ENCODE results near the gene NADK2. TPM values are rescaled to one million over a fixed set of nuclear protein-coding genes. Genes with fewer than 3 reads are reported as not detected.

The NADK2 gene
- total and polyA plus RNA-seq, 9 of the 15 experiments (the other 6 are each of a cell fraction or from before 2014, with no cell fraction given), result 10.6 to 41.0 (median 24.0) TPM

DNA sequence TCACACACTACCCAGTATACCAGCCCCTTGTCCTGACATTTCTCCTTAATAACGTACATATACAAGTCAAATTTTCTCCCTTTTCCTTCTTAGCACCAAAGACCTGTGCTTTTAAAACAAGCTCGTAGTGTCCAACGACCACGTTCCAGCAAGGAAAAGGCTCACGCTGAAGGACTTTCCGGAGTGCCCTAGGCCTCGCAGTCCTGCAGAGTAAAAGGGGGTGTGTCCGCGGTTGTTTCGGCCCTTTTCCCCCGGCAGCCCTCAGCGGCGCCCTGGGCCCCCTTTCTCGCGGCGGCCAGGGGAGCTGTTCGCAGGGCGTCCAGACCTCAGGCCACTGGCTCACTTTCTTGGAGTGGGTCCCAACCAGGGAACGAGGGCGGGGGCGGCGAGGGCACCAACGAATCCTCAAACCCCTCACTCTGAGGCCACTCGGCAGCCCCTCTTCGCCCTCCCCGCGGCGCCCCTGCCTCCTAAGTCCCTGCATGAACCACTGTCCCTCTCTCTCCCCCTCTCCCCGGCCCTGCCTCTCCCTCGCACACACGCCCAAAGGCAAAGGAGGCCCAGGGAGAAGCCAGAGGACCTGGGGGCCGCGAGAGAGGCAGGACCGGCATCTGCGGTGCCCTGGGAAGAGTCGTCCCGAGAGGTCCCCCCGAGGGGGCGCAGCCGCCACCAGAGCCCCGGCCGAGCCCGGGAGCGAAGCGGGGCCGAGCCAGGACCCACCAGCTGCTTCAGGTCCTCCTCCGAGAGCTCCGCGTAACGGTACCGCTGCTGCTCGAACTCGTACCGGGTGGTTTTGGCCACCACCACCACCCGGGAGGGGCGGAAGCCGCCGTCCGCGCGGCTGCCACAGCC lies 720 bp downstream of the NADK2 start (continued):
- TF ChIP-seq E4F1 (CRISPR knock-in tag; IDR thresholded peaks at IDR 0.05; ENCODE audit: borderline replicate concordance) (no peak), FOXJ2 (tag; IDR thresholded peaks at IDR 0.05) (no peak), ARNT (IDR thresholded peaks at IDR 0.05) (no peak), BCOR (IDR thresholded peaks at IDR 0.05) (0 out of 2 replicates have a peak, but pooled peaks have one; percentile 26), ZNF395 (CRISPR knock-in tag; IDR thresholded peaks at IDR 0.05) (peak; percentile 48; the same call in 1 of the 2 replicates), THRAP3 (IDR thresholded peaks at IDR 0.05; ENCODE audit: borderline replicate concordance) (no peak), ZBTB2 (IDR thresholded peaks at IDR 0.05) (0 out of 2 replicates have a peak, but pooled peaks have one; percentile 39), RFX7 (CRISPR knock-in tag; IDR thresholded peaks at IDR 0.05) (0 out of 2 replicates have a peak, but pooled peaks have one; percentile 72), GABPB2 (CRISPR knock-in tag; conservative IDR thresholded peaks at IDR 0.05) (no peak), ZNF778 (CRISPR knock-in tag; IDR thresholded peaks at IDR 0.05) (no peak), BRD4 (IDR thresholded peaks at IDR 0.05) (peak; percentile 6; the same call in 1 of the 2 replicates), ZBTB9 (CRISPR knock-in tag; IDR thresholded peaks at IDR 0.05) (no peak; the same call in 1 of the 2 replicates), SMAD1 (IDR thresholded peaks at IDR 0.05; ENCODE audit: low read depth, low read length, partially characterized antibody) (no peak), ZNF165 (CRISPR knock-in tag; IDR thresholded peaks at IDR 0.05; ENCODE audit: borderline replicate concordance) (peak; percentile 86; the same call in 1 of the 2 replicates), HDAC8 (tag; IDR thresholded peaks at IDR 0.05) (no peak), ZNF217 (CRISPR knock-in tag; IDR thresholded peaks at IDR 0.05) (no peak), ASH1L (IDR thresholded peaks at IDR 0.05; ENCODE audit: borderline replicate concordance, low read depth, partially characterized antibody) (no peak), JUN (IDR thresholded peaks at IDR 0.05; ENCODE audit: borderline replicate concordance, low read depth, low read length) (no peak), JUN (CRISPR knock-in tag; IDR thresholded peaks at IDR 0.05; ENCODE audit: borderline replicate concordance) (no peak)
- TF ChIP-seq, protein P1, sequence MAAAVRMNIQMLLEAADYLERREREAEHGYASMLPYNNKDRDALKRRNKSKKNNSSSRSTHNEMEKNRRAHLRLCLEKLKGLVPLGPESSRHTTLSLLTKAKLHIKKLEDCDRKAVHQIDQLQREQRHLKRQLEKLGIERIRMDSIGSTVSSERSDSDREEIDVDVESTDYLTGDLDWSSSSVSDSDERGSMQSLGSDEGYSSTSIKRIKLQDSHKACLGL (CRISPR knock-in tag; IDR thresholded peaks at IDR 0.05; ENCODE audit: borderline replicate concordance, poor library complexity, severe bottlenecking), result no peak

All from K562 (cell line).